HG03103 (cell line): Measurements from ENCODE around the gene ARID3C.
A peak's percentile ranks its signal among the peaks of the same experiment; 100 is the strongest.
"Not testable (repeated sequence)": the region's sequence is repeated elsewhere in the genome, so short reads cannot be mapped to it uniquely, and the experiment has no call there.

Experiments used
- ATAC-seq: cut with Tn5 transposase; IDR thresholded peaks from one replicate; pipeline ENCODE4 v1.9.1; 2021; ENCODE audit warnings: low read depth; ENCODE audit not compliant: unreplicated experiment

The ARID3C gene

DNA sequence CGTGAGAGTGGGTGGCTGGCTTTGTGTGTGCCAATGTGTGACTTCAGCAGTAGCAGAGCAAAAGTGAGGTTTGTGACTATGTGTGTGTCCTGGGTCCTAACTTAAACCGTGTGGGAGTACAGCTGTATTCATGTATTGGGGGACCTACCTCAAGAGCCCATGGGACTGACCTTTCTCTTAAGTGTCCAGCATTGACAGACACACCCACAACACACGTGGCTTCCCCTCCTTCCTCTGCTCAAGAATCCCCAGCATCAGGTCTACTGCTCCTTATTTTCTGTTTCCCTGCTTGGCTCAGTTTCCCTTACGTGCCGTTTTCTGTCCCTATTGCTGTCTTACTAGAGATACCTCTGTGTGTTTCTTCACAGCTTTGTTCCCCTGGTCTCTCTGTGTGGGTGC, 23.7 kb upstream of the ARID3C start:
- no peak for ATAC-seq

DNA sequence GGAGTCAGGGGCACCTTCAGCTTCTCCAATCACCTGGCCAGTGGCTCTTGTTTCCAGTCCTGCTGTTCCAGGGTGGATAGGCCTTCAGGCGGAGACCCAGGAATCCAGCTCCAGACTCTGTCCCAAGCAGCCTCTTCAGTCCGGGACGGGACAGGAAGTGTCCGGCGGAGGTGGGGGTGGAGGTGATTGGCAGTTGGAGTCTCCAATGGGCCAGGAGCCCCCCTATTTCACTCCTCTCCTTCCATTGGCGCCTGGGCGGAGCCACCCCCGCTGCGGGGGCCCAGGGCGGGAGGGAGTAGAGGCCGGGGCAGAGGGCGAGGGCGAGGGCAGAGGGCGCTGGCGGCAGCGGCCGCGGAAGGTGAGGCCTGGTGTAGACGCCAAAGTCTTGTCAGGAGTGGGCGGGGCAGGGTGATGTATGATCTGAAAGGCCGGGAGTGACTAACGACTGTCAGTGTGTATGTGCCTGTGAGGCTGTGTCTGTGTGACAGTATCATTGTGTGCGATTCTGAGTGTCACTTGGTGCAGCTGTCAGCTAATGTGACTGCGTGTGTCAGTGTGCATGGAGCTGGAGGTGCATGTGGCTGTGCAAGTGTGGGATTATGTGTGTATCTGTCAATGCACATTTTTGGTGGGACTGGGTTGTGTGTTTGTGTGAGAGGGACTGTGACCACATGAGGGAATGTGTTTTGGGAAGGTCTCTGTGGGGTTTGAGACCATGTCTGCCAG, 23.2 kb upstream of the ARID3C start, which contains the start of gene IL11RA:
IL11RA (plus strand) TSS at position 310 of the 726 bp plus-strand sequence. CDS start 3,033 bp downstream, outside the sequence.
- no peak for ATAC-seq

DNA sequence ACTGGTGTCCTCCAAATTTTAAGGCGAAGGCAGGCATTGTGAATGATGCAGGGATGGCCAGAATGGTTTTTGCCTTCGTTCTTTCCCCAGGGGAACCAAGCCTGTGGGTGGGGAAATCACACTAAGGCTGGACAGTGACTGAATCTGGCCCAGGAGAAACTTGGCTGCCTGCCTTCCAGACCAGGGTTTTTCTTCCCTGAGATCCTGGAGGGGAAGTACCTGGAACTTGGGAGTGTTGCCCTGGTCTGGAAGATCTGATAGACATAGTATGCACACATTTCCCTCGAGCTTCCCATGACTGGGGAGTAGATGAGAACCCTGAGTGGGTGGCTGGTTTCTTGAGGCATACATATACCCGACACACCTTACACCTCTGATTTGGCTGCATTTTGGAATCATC, 22.5 kb upstream of the ARID3C start:
- no peak for ATAC-seq

DNA sequence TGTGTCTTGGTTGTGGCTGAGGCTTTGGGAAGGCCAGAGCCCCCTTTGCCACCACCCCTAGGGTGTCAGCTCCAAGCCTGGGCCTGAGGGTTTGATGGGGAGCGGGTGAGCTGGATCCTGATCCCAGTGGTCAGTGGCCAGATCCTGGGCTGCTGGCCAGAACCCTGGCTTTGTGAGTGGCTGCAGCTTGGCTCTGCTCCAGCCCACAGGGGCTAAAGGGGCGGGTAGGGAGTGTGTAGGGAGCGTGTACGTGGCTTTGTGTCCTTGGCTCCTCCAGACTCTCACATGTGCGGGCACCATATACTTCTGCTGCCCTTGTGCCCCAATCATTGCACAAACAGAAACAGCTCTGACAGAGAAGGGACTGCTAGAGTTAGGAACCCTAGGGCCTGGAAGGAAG, 21.9 kb upstream of the ARID3C start:
- no peak for ATAC-seq

DNA sequence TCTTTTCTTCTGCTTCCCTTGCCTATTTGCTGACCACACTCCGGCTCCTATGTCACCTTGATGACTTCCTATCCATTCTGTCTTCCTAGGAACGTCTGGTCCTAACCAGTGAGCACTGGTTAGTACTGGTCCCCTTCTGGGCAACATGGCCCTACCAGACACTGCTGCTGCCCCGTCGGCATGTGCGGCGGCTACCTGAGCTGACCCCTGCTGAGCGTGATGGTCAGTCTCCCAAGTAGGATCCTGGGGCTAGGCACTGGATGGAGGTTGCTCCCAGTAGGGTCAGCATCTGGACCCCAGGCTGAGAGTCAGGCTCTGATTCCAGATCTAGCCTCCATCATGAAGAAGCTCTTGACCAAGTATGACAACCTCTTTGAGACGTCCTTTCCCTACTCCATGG, 19.8 kb upstream of the ARID3C start:
- ATAC-seq = no peak

DNA sequence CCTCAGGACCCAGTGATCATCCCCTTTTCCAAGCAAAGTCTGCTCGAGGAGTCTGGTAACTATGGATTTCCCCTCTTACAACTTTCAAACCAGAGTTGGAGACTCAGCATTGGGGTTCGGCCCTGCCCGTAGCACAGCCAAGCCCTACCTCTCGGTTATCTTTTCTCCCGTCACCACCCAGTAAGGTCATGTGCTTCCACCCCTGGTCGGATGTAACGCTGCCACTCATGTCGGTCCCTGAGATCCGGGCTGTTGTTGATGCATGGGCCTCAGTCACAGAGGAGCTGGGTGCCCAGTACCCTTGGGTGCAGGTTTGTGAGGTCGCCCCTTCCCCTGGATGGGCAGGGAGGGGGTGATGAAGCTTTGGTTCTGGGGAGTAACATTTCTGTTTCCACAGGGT, 18.8 kb upstream of the ARID3C start:
- ATAC-seq = no peak

DNA sequence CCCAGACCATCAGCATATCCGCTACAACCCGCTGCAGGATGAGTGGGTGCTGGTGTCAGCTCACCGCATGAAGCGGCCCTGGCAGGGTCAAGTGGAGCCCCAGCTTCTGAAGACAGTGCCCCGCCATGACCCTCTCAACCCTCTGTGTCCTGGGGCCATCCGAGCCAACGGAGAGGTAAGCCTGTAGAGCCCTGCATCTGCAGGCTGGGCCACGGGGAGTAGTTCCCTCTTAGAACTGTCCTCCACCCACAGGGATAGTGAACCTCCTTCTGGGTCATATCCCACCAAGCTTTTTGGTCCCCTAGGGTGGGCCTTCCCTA, 18.2 kb upstream of the ARID3C start:
- no peak for ATAC-seq

DNA sequence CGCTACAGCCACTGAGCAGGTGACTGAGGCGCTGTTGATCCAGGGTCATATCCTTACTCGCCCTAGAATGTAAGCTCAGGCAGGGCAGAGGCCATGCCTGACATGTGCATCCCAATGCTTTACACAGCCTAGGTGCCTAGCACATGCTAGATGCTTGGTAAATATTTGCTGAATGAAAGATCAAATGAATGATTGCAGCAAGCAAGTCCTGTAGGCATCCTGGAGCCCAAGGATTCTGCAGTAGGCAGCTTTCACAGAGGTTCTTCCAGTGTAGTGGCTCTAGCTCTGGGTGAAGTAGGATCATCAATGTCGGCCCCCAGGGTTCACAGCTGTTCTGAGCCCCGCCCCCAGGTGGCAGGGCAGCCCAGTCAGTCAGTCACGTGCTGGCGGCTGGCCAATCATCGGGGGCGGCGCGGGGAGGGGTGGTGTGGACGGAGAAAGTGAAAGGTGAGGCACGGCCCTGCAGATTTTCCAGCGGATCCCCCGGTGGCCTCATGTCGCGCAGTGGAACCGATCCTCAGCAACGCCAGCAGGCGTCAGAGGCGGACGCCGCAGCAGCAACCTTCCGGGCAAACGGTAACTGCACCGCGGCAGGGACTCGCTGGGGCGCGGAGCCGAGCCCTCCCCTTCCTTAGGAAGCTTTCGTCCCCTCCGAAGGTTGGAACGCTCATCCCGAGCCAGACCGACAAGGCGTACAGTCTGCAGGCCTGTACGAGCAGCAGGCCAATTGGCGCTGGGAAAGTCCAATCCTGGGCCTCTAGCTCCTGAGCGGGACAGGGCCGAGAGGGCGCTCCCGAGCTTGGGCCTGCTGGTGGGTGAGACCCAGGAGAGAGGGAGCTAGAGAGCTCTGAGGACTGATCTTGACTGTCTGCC, 17.6 kb upstream of the ARID3C start, which contains the start of gene GALT:
GALT (plus strand) TSS at position 465 of the 873 bp plus-strand sequence; CDS start at position 495, 30 bp downstream.
- peak; percentile 77 for ATAC-seq

DNA sequence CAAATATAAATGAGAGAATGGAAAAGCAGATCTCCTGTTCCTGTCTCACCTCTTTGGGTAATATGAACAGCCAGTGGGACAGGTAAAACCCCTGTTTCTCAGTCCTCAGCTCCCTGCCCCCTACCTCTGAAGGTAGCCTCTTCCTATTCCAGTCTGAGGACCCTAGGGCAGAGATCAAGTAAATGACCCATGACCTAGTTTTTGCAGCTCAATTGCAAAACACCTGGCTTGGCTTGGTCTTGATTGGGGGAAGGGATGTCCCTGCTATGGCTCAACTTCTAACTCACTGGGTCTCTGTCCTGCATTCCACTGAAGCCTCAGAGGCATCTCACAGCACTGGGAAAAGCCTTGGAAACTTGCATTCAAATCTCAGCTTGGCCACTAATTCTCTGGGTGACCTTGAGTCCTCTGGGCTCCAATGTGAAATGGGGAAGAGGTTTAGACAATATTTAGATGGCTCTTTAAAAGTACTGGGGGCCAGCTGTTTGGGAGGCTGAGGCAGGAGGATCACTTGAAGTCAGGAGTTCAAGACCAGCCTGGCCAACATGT, 16.0 kb upstream of the ARID3C start:
- no peak for ATAC-seq

DNA sequence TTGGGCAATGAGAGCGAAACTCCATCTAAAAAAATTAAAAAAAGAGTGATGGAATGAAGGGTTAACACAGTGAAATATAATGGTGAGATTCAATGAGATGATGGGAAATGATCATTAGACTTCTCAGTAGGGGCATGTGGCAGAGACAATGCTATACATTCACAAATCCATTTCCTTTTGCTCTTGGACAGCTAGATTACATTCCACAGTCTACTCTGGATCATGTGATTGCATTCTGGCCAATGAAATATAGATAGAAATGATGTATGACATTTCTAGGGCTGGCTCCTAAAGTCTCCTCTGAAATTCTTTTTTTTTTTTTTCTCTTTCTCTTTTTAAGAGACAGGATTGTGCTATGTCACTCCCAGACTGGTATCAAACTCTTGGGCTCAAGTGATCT, 13.8 kb upstream of the ARID3C start:
- ATAC-seq = no peak

DNA sequence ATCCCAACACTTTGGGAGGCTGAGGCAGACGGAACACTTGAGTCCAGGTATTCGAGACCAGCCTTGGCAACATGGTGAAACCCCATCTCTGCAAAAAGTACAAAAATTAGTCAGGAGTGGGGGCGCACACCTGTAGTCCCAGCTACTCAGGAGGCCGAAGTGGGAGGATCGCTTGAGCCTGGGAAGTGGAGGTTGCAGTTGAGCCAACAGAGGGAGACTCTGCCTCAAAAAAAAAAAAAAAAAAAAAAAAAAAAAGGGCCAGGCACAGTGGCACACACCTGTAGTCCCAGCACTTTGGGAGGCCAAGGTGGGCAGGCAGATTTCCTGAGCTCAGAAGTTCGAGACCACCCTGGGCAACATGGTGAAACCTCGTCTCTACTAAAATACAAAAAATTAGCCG, 10.5 kb upstream of the ARID3C start:
- not testable (repeated sequence) for ATAC-seq

DNA sequence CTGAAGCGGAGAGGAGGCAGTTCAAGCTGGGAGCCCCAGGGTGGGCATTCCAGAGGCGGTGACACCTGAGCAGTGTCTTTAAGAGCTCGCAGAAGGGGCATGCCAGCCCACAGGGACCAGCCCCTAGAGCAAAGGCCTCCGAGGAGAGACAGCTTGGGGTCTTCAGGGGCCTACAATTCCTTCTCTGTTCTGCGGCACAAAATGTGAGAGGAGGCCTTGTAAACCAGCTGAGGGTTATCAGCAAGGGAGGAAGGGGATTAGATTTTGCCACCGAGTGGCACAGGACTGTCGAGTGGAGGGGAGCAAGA, 9.2 kb upstream of the ARID3C start:
- ATAC-seq = no peak

DNA sequence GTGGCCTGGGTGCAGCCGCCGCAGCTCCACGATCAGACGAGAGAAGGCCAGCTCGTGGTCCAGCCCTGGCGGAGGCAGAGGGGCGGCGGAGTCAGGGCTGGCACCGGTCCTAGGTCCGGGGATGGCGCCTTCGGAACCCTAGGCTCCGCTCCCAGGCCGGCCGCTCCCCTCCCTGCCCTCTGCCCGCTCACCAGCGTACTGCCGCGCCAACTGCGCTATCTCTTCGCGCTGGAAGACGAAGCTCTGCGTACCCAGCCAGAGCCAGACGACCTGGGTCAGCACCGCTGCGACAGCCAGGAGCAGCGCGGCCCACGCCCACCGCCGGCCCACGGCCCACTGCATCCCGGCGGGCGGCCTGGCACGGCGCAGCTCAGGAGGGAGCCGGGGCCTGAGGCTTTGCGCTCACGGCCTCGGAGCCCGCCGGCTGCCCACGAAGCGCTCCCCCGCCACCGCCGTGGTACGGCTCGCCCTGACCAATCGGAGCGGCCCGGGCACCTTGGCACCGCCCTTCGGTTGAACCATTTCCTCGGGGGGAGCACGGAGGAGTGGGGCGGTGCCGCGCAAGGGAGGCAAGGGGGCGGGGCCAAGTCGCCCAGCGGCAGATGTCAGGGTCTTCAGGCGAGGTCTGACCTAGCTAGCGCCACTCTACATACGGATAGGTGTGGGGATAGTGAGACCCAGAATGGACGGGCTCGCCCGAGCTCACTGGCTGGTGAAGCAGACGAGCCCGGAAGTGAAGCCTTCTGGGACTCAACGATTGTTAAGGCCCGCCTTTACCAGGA, 8.7 kb upstream of the ARID3C start, which contains the start of gene SIGMAR1:
SIGMAR1 (minus strand) TSS at position 432 of the 782 bp plus-strand sequence; CDS start at position 342, 90 bp downstream.
- ATAC-seq = peak; percentile 78

DNA sequence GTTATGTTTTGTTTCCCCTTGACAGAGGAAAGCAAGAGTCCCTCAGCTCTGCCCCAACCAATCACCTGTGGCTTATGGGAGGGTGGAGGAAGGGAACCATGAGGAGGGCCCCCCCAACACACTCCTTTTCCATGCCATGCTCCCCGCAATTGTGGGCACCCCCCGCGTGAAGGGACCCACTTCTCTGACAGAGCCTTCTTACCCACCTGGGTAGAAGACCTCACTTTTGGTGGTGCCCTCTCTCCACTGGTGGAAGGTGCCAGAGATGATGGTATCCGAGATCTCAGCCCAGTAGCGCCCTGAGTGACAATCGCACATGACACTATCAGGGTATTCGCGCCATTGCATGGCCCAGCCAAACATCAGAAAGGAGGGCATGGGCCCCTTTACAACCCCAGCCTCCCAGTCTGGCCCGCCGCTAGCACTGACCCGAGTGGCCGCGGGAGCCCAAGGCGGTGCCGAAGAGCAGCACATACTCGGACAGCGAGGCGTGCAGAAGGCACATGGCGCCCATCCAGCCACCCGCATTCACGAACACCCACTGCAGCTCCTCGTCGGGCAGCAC, 8.0 kb upstream of the ARID3C start:
- no peak for ATAC-seq

DNA sequence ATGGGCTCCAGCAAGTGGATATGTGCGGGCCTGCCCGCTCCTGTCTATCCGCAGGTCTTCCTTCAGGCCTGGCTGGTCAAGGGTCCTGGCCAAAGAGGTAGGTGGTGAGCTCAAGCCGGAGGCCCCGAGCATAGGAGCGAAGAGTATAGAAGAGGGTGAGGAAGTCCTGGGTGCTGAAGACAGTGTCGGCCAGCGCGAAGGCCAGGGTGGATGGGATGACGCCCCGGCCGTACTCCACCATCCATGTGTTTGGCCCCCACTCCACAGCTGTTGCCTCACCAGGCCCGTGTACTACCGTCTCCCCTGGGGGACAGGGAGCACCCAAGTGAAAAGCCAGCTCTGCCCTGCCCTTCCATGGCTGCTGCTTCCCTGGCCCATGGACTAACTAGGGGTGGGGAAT, 6.7 kb upstream of the ARID3C start:
- no peak for ATAC-seq

DNA sequence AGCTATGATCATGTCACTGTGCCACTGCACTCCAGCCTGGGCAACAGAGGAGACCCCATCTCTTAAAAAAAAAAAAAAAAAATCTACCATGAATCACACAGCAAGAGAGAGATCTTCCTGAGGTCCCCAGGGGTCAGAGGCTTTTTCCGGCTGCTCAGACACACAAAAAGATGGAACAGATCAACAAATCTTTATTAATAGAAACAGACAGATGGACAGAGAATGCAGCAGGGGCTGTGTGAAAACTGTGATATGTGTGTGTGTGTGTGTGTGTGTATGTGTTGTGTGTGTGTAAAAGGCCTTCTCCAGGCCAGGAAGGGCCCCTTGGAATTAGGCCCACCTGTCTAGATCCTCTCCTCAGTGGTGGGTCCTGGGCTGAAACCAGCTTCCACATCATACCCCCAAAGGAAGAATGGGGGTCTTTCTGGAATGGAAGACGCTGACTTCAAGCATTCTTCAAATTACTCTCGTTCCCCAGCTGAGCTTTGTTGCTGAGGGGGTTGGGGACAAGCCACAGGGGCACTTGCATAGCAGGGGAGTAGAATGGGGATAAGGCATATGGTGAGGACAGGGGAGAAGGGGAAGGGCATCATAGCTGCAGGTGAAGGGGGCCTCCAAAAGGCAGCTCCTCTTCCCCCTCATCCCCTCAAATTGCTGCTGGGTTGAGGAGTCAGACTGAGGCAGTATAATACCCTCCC, 5.8 kb upstream of the ARID3C start:
- no peak for ATAC-seq

DNA sequence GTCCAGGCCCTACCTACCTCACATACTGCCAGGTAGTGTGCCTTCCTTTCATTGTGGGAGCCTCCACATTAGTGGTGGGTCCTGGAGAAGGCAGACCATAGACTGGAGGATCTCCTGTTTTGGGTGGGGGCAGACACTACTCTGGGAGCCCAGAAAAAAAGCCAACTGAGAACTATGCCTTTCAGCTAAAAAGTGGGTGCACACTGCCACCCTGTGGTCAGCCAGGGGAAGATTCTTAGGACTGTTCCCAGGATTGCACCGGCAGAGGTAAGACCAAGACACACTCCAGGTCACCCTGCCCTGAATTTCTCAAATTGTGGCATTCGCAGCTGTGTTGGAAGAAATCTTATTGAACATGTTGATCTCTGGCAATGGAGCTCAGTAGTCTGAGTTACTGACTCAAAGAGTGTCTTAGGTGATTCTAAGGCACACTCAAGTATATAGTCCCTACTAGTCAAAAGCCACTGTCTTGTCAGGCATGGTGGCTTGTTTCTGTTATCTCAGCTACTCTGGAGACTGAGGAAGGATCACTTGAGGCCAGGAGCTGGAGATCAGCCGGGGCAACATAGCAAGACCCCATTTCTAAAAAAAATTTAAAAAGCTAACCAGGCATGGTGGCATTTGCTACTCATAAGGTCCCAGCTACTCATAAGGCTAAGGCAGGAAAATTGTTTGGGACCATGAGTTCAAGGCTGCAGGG, 5.1 kb upstream of the ARID3C start:
- ATAC-seq = no peak

DNA sequence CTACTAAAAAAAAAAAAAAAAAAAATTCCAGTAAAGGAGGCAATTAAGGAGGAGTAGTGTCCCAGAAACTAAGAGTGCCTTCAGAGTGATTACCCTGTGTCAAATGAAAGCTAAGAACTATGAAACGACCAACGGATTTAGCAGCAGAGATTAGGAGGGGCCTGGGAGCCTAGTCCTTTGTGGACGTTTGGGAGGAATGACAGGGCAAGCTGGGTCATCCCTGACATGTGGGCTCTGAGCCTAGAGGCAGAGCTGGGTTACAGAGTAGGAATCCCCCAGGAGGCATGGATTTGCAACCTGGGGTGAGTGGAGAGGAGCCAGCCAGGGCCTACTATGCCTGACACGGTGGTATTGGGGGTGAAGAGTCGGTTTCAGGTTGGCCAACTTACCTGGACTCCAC, 4.3 kb upstream of the ARID3C start:
- ATAC-seq = no peak

DNA sequence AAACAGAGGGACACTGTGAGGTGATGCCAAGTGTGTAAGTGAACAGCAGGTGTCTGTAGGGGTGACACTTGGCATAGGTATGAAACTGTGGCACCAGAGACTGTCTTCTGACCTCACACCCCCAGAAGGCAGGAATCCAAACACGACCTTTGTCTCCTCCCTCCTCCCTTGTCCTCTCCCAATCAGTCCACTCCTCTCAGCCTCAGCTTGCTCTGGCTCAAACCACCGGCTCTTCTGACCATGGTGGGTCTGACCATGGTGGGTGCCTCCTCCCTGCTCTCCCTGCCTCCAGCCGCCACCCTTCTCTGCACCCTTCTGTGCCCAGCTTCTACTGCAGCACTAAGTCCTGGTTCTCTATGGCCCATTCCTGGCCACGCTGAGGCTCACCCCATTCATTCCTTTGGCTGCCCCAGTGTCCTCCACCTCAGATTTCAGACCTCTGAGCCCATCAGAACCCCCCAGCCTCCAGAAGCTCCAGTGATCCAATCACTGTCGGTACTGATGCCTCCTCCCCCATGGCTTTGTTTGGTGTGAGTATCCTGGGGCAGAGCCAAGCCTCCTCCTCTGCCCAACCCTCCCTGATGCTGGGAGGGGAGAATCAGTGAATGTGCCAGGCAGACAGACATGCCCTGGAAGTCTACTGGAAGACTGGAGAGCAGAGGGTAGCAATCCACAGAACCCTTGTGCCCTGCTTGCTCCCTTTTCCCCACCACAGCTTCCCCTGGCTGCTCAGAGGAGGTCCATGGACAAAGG, 1.7 kb upstream of the ARID3C start:
- no peak for ATAC-seq
